Measurements from ENCODE around the gene NAA25.

DNA sequence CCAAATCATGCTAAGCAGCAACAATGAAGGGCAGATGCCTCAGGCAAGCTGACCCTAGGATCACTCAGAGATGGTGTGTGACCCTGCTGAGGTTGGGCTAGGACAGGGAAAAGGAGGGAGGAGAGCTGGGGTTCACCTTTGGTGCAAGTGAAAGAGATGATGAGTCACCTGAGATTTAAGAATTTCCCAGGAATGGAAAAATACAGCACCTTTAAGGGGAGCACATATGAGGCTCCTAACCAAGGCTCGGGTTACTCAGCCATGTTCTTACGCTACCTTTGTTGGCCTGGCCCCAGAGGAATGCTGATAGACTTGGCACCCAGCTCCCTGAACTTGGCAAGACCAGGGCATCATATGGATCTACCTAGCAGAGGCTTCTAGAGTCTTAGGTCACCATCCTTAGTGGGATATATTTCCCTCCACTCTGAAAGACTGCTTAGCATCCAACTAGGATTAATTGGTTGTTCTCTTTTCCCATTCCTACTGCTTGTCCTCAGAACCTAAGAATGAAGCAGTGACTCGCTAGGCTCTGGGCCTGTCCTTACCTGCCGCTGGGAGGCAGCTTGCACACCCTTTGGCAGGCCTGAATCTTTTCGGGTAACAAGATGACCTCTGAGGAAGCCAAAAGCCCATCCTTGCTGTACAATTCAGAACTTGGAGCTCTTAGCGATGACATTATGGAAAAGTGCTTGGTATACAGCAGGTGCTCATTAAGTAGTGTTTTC lies 4.0 kb upstream of the NAA25 start:
- TF ChIP-seq POLR2AphosphoS5 (IDR thresholded peaks at IDR 0.05; ENCODE audit: low read depth, low read length) (no peak), POLR2A (IDR thresholded peaks at IDR 0.05; ENCODE audit: low read depth, low read length) (no peak)

All from GM12892 (cell line).